GM06990 (cell line): ENCODE data around the gene FOXP4.

ENCODE experiments used
- DNase-seq: peaks from one replicate; pipeline ENCODE4 v3.0.0-alpha.2; 2011; ENCODE audit not compliant: insufficient read length; ENCODE audit errors: extremely low read depth
- H3K27me3 ChIP-seq: replicated peaks from 2 replicates; pipeline ENCODE4 v1.6.0; 2011; ENCODE audit warnings: low read length; ENCODE audit not compliant: control insufficient read depth, insufficient read depth
- H3K36me3 ChIP-seq: 2 replicates; pipeline ENCODE4 v1.5.1; 2011; ENCODE audit warnings: low read length; ENCODE audit not compliant: control insufficient read depth, insufficient read depth
- H3K4me3 ChIP-seq: replicated peaks from 2 replicates; pipeline ENCODE4 v1.5.1; 2011; ENCODE audit warnings: low read depth, mild to moderate bottlenecking, control low read depth, low read length
- TF ChIP-seq, protein P1 (sequence below): IDR thresholded peaks from 2 replicates; pipeline ENCODE4 v1.5.1; 2011; ENCODE audit warnings: low read length, control low read depth, mild to moderate bottlenecking, inconsistent platforms; ENCODE audit not compliant: insufficient read depth, poor library complexity, severe bottlenecking

Gene FOXP4

DNA sequence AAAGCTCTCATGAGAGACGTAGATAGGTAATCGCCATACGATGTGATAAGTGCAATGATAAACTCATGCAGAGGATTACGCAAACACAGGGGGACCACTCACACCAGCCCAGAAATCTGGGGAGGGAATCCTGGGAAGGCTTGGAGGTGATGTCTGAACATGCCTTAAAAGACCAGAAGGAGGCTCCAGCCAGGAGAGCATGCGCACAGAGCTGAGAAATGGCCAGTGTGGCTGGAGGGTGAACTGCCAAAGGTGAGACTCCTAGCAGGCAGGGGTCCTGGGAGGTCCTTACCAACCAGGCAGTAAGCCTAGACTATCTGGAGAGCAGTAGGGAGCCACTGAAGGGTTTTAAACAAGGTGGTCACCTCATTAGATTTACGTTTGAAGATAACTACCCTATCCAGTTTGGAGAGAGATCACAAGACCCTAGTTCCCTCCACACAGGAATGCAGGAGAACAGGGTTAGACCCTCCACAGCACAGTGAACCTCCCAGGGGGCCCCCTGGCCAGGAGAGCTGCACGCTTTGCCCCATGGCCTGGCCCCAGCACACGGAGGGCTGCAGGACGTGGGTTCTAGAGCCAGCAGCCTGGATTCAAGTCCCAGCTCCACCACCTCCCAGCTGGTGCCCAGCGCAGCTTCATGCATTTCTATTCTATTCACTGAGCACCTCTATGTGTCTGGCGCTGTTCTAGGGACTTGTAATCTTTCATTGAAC lies 105.2 kb downstream of the FOXP4 start:
- DNase-seq: no peak
- no peaks in the 10 kb centered on the region for H3K36me3 ChIP-seq
- H3K27me3 ChIP-seq: no peaks in the 10 kb centered on the region; the same call in 1 of the 2 replicates
- TF ChIP-seq, protein P1, sequence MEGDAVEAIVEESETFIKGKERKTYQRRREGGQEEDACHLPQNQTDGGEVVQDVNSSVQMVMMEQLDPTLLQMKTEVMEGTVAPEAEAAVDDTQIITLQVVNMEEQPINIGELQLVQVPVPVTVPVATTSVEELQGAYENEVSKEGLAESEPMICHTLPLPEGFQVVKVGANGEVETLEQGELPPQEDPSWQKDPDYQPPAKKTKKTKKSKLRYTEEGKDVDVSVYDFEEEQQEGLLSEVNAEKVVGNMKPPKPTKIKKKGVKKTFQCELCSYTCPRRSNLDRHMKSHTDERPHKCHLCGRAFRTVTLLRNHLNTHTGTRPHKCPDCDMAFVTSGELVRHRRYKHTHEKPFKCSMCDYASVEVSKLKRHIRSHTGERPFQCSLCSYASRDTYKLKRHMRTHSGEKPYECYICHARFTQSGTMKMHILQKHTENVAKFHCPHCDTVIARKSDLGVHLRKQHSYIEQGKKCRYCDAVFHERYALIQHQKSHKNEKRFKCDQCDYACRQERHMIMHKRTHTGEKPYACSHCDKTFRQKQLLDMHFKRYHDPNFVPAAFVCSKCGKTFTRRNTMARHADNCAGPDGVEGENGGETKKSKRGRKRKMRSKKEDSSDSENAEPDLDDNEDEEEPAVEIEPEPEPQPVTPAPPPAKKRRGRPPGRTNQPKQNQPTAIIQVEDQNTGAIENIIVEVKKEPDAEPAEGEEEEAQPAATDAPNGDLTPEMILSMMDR: no peak
- no peak overlapping the region for H3K4me3 ChIP-seq
